RWPE2 (cell line): ENCODE measurements around the gene SNX11.

ENCODE experiments used
- ATAC-seq: fragments of 200-7000 bp; cut with Tn5 transposase; 3 replicates; pipeline ENCODE4 v1.9.1; 2021; ENCODE audit warnings: low read depth
- DNase-seq: peaks from one replicate; pipeline ENCODE4 v3.0.0-alpha.2; 2020; ENCODE audit warnings: low spot score
- H3K27ac ChIP-seq: fragments of 450-650 bp; 2 replicates; pipeline ENCODE4 v1.5.1; 2017; ENCODE audit warnings: mild to moderate bottlenecking; ENCODE audit not compliant: poor library complexity, severe bottlenecking
- H3K27me3 ChIP-seq: fragments of 250-450 bp; sonication (Bioruptor Pico); 2 replicates; pipeline ENCODE4 v1.5.1; 2021; ENCODE audit warnings: mild to moderate bottlenecking, moderate library complexity; ENCODE audit not compliant: insufficient read depth, poor library complexity, severe bottlenecking
- H3K36me3 ChIP-seq: fragments of 250-450 bp; sonication (Bioruptor Pico); 2 replicates; pipeline ENCODE4 v1.5.1; 2020; ENCODE audit warnings: low read depth, mild to moderate bottlenecking, moderate library complexity
- H3K4me1 ChIP-seq: fragments of 250-450 bp; sonication (Bioruptor Pico); 2 replicates; pipeline ENCODE4 v1.5.1; 2021; ENCODE audit warnings: mild to moderate bottlenecking, moderate library complexity; ENCODE audit not compliant: insufficient read depth, poor library complexity, severe bottlenecking
- H3K4me3 ChIP-seq: fragments of 250-450 bp; sonication (Bioruptor Pico); 2 replicates; pipeline ENCODE4 v1.5.1; 2021; ENCODE audit warnings: mild to moderate bottlenecking, moderate library complexity; ENCODE audit not compliant: severe bottlenecking
- H3K9me3 ChIP-seq: fragments of 250-450 bp; sonication (Bioruptor Pico); 2 replicates; pipeline ENCODE4 v1.5.1; 2021; ENCODE audit warnings: mild to moderate bottlenecking, moderate library complexity; ENCODE audit not compliant: severe bottlenecking
- CTCF ChIP-seq: fragments of 450-650 bp; IDR thresholded peaks from one replicate; pipeline ENCODE4 v1.5.1; 2017; ENCODE audit warnings: mild to moderate bottlenecking, moderate library complexity; ENCODE audit not compliant: poor library complexity, severe bottlenecking

Gene SNX11

GRCh38 chr17:48162306-48162934, 54.9 kb downstream of the SNX11 start:
- ATAC-seq (no peak), DNase-seq (no peak)
- Histone ChIP-seq H3K4me1 (no peaks in the 10 kb centered on the region), H3K36me3 (no peaks in the 10 kb centered on the region), H3K27ac (no peak overlapping the region), H3K27me3 (no peaks in the 10 kb centered on the region), H3K9me3 (no peaks in the 10 kb centered on the region), H3K4me3 (no peak overlapping the region)
- no peak for TF ChIP-seq CTCF

GRCh38 chr17:48162946-48163506, 55.5 kb downstream of the SNX11 start:
- Histone ChIP-seq H3K4me1 (no peaks in the 10 kb centered on the region), H3K4me3 (no peak overlapping the region), H3K27me3 (no peaks in the 10 kb centered on the region), H3K36me3 (no peaks in the 10 kb centered on the region), H3K27ac (no peak overlapping the region), H3K9me3 (no peaks in the 10 kb centered on the region)
- DNase-seq (no peak), ATAC-seq (no peak; the same call in 2 of the 3 replicates)
- no peak for TF ChIP-seq CTCF

- H3K27ac ChIP-seq, result no peak overlapping the region
- no peaks in the 10 kb centered on the region for H3K36me3 ChIP-seq
- no peak for DNase-seq
- TF ChIP-seq CTCF, result peak; percentile 21
- H3K27me3 ChIP-seq, result no peaks in the 10 kb centered on the region
- ATAC-seq, result no peak
- H3K9me3 ChIP-seq, result no peaks in the 10 kb centered on the region
- no peak overlapping the region for H3K4me3 ChIP-seq
- no peaks in the 10 kb centered on the region for H3K4me1 ChIP-seq
Observed at GRCh38 chr17:48163809-48164208, 56.2 kb downstream of the SNX11 start.

GRCh38 chr17:48169926-48170325, 62.4 kb downstream of the SNX11 start:
- DNase-seq (no peak), ATAC-seq (no peak)
- no peak for TF ChIP-seq CTCF
- H3K36me3 ChIP-seq, result no peaks in the 10 kb centered on the region
- H3K4me1 ChIP-seq, result no peaks in the 10 kb centered on the region
- no peaks in the 10 kb centered on the region for H3K27me3 ChIP-seq
- no peaks in the 10 kb centered on the region for H3K9me3 ChIP-seq
- H3K27ac ChIP-seq, result no peak overlapping the region
- no peak overlapping the region for H3K4me3 ChIP-seq
